GM18511 (cell line): ENCODE data around the gene LAMP2.
A peak's percentile ranks its signal among the peaks of the same experiment; 100 is the strongest.

Experiments
- ATAC-seq: cut with Tn5 transposase; IDR thresholded peaks from one replicate; pipeline ENCODE4 v1.9.1; 2021; ENCODE audit warnings: mild to moderate bottlenecking, moderate library complexity; ENCODE audit not compliant: unreplicated experiment

LAMP2 gene

DNA sequence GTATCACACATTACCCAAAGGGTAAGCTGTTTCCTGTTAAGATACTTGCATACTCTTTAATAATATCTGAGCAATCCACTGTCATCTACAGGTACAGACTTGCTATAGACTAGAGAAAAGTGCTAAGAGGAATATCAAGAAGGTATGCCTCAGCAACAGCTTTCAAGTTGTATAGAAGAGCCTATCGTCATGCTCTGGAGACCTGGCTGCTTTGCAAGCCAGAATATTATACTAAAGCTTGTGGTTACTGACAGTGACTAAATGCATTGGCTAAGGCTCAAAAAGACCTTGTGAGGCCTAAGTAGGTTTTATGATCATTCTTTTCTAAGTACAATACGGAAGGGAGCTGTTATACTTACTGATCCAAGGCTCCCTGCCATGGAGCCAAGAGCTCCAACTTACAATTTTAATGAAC lies 11.3 kb downstream of the LAMP2 start:
- ATAC-seq = peak; percentile 96

DNA sequence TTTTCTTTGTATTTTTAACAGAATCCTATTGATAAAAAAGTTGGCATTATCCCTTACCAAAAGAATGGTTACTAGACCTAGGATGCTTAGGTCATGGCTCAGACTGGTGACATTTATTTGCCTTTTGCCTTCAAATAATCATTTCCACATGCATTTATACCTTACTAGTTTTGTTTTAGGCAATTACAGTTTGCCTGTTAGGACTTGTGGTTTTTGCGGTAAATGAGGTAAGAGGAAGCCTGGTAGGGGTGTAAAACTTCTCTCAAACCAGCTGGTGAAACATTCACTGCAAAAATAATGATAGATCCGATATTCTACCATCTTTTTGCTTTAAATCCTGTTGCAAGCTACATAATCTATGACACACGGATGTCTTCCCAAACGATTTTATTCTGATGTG lies 12.1 kb downstream of the LAMP2 start:
- ATAC-seq = peak; percentile 35

DNA sequence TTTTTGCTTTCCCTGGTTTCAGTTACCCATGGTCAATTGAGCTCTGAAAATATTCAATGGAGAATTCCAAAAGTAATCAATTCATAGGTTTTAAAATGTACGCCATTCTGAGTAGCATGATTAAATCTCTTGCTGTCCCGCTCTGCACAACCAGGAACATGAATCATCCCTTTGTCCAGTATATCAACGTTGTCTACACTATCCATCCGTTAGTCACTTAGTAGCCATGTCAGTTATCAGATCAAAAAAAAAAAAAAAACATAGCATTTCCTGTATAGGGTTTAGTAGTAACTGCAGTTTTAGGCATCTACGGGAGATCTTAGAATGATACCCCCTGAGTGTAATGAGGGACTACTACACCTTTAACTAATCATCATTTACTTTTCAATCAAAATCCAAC lies 15.1 kb downstream of the LAMP2 start:
- ATAC-seq = no peak

DNA sequence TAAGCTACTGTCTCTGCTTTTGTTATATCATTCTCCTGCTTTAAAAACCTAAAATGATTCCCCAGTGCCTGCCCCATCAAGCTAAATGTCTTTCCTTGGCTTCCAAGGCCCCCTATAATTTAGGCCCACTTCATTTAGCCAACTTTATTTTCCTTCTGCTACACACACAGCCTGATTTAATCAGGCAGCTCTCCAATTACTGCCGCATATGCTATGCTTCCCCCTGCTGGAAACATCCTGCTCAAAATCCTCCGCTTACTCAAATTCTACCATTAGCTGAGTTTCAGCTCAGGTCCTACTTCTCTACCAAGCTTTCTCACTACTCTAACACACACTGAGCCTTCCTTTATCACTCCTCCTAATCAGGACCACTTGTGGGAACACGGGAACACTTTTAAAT lies 17.0 kb downstream of the LAMP2 start:
- ATAC-seq = no peak

DNA sequence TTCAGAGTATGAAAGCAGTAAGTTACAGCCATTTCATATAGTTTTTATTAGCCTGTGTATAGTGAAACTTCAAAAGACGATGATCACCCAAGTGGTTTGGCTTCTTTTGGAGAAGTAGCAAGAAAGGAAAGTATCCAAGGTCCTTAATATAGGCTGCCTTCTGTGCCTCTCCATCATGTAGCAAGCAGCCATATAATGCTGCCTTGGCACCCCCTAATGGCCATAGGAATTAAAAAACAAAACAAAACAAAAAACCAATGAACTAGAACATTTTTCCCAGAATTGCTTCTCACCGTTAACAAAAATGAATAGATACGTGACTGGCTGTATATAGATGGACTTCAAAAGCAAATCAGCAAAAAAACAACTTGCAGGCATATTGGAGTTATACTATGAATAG lies 18.9 kb downstream of the LAMP2 start:
- ATAC-seq = no peak

DNA sequence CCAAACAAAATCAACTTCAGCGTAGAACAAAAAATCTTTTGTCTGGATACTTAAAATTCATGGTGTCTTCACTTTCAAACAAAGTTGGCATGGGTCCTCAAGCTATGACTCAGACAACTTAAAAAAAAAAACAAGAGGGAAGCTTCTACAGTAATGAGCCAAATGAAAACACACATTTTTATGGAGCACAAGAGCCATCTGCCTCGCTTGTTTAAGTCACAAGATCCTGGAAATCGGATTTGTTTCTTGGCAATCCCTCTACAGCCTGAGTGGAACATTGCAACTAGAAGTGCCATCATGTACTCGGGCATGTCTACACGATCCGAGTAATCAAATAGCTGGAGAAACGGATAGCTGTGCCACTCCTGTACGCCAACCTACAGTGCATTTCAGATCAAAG lies 22.6 kb downstream of the LAMP2 start:
- ATAC-seq = no peak

DNA sequence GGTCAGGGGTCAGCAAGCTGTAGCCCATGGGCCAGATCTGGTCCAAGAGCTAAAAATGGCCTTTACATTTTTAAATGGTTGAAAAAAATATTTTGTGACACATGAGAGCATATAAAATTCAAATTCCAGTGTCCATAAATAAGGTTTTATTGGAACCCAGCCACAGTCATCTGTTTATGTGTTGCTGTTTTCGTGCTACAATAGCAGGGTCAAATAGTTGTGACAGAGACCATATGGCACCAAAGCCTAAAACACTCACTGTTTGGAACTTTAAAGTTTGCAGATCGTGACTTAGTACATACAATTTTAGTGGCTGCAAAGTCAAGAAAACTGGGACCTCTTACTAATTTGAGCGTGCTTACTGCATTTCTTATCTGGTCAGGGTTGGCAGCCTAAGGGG lies 29.2 kb downstream of the LAMP2 start:
- no peak for ATAC-seq

DNA sequence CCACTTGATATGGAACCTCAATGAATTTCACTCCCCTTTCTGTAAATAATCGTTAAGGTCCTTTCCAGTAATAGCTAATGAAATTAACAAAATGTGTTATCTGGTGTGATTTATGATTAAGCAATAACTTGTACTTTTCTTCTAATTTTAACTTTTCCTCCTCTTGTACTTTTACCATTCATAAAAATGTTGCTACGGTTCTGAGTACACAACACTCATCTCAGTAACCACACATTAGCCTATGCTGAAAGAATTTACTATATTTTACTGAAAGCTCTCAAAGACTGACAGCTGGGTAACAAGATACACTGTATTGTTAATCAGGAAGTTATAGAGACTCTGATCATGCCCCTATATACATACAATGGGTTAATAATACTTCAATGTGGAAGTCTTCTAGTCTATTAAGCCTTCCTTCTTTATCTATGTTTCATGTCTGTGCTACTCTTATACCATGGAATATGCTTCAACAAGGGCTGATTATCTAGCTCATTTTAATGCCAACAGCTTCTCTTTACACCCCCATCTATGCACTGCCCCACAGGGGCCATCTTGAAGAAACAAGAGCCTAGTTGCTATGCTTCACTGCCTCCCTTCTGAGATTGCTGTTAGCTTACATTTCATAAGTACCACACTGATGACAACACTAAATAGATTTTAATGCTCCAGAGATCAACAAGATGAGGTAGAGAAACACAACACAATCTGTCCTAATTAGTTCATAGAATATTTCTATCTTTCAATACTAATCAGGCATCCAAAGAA lies 39.1 kb downstream of the LAMP2 start:
- ATAC-seq = peak; percentile 82

DNA sequence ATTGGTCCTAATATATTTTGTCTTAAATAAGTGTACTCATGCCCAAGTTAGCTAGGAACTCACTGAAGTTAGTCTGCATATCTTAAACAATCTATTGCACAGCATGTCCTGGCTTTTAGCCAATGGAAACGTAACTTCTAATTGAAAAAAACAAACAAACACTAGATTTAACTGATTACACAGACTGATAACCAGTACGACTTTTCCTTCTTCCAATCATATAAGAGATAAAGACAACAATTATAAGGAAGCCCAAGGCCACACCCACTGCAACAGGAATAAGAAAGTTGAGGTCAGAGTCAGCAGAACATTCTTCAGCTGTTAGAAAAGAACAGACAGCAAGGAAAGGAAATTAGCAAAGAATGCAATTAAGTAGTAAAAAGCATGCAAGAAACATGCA lies 40.8 kb downstream of the LAMP2 start:
- ATAC-seq = no peak

DNA sequence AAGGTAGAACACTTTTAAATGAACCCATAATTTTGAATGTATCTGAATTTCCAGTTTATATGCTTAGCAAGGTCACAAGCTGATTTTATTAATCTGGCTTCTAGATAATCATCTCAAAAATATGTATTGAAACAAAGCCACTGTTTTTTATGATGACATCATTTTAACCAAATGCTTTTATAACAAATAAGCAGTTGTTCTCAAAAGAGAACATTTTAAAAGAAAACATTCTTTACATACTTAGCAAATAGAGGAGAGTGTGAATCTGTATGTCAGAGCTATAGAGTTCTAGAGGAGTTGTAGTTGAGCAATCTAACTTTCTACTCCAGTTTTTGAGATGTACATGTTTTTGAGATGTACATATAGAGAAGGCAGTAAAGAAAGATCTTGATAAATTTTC lies 42.5 kb downstream of the LAMP2 start:
- ATAC-seq = no peak

DNA sequence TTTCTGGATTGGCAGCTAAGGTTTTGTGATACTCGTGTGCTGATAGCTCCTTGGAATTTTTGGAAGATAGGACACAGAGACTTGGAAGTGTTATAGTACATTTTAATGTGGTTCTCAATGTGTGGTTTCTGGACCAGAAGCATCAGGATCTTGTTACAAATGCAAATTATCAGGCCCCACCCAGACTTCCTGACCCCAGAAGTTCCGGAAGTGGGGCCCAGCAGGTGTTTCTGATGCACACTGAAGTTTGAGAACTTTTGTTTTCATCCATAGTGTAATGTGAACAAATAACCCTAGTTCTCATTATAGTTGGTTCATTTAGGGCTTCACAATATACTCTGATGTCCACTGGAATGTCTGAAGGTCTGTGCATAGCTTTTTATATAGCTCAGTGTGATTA lies 49.6 kb downstream of the LAMP2 start:
- peak; percentile 66 for ATAC-seq

DNA sequence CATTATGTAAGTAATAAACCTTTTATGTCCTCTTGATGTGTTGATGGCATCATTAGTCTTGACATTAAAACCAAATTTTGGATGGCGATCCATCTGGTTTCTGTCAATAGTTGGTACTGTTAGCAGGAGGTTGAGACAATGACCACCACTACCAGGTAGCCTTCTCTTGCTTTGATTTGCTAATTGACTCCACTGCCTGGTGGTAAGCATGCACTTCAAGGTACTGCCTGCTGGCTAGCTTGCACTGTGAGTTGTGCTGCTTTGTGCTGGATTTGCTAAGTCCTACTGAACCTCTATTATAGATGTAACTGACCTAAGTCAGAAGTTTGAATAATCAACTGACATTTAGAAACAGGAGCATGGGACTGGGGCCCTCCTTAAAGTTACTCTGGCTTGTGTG lies 60.9 kb downstream of the LAMP2 start:
- no peak for ATAC-seq

DNA sequence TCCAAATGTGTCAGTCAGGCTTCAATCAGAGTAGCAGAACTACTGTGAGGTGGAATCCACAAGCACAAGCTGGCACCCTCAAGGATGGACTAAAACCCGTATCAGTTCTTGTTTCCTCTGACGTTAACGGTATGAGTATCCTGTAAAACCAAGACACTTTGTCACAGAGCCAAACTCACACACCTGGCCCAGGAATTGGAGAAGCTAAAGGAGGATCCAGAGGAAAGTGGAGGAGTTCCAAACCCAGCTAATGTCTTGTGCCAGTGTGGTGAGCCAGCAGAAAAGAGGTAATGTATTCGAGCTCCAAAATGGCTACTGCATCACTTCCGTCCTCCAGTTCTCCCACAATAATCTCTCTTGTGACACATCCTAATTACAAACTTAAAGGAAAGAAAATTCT lies 62.5 kb downstream of the LAMP2 start:
- ATAC-seq = no peak

DNA sequence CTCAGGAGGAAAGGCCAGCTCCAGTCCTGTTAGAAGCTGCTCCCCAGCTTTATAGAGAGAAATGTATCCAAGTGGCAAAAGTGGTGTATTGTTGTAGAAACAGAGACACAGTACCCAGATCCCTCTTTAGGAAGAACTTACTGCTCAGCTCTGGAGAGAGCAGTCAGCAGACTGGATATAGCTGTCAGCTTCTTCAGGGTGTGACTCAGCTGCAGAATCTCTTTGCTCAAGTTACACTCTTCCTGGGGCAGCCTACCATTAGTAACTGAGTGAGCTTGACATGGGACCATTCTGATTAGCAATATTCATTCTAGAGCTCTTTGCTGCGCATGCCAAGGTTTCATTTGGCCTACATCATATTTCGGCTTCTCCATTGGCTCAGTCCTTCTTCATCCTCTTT lies 66.7 kb downstream of the LAMP2 start:
- ATAC-seq = no peak

DNA sequence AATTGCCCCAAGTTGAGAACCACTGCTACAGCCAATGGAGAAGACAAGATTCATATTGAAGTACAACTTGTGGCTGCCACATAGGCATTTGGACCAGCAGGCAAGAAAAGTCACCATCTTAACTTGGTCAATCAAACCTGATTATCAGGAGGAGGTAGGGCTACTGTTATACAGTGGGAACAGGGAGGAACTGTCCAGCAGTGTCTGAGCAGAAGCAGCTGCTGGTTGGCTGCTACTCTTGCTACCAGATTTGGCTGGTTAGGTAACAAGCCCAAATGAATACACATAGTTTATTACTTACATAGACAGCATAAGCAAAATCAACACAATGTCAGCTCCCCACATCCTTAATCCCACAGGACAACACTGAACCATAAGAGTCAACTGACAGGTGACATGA lies 67.8 kb downstream of the LAMP2 start:
- no peak for ATAC-seq

DNA sequence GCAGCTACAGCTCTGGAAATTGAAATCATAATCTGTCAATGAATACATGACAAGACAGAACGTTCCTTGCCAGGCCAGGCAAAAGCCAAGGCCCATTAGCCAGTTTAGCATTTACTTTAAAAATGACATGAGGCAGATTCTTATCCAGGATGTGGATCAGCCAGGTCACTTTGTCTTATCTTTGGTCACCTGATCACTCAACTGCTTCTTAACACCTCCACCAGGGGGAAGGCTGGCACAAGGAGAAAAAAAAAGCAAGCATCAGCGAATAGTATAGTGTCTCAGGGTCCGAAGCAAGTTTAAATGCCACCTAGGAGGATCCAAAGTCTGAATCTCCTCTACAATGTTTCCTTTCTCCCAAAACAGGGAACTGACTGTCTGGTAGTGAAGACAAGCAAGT lies 88.4 kb downstream of the LAMP2 start:
- peak; percentile 78 for ATAC-seq

DNA sequence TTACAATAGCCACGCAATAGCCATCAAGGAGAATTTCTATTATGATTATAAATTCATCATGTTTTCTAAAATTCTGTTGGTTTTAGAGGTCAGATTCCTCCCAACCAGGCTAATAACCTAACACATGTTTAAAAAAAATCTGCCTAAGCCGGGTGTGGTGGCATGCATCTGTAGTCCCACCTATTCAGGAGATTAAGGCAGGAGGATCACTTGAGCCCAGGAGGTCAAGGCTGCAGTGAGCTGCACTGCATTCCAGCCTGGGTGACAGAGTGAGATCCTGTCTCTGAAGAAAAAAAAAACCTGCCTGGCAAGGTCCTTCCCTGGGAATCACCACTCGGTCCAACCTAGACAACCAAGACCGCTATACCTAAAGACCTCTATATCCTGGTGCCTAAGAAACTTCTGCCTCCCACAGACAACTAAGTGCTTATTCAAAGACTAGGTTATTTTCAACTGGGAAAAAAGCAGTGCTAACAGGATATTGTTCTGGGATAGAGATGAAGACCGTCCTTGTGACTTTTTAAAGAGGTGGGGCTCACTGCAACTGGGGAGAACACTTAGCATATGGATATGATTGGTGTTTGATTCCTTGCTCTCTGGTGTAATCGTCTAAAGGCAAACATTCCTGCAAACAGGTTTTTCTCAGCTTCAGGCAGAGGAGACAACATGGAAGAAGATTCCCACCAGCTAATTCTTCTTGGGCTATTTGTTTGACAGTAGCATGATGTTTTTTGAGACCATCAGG lies 89.0 kb downstream of the LAMP2 start:
- no peak for ATAC-seq

DNA sequence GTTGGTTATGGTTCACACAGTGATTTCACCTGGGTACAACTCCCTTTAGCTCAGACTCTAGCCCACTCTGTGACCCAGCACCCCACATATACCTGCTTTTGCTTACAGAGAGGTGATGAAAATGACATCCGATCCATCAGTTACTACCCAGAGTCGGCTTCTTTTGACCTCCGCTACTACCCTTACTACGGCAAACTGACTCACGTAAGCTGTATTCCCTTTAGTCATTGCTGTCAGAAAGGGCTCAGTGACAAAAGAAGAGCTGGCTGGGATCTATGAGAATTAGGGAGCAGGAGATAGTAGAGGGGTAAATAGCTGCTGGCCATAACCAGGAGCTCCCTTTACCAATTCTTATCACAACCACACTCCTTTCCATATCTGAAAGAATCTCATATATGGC lies 90.5 kb downstream of the LAMP2 start:
- no peak for ATAC-seq
